Neural cell (in vitro differentiated cells): ENCODE results near the gene CDK7. TPM values are rescaled to one million over a fixed set of nuclear protein-coding genes. Genes with fewer than 3 reads are reported as not detected.

Experiments used
- H2AFZ ChIP-seq: fragments of 200-600, 300-800 bp; sonication (generic), shearing (Covaris generic); 2 replicates; pipeline ENCODE4 v1.6.0; 2014; ENCODE audit warnings: low read depth, mild to moderate bottlenecking, antibody characterized with exemption, low read length, moderate library complexity
- H3F3A ChIP-seq: fragments of 200-600 bp; shearing (Covaris generic); 2 replicates; pipeline ENCODE4 v1.6.1; 2016; ENCODE audit warnings: mild to moderate bottlenecking, moderate library complexity, mixed read lengths, antibody characterized with exemption, low read length; ENCODE audit not compliant: insufficient read depth, poor library complexity, severe bottlenecking
- H3K27ac ChIP-seq: fragments of 200-600, 300-800 bp; sonication (generic), shearing (Covaris generic); 2 replicates; pipeline ENCODE4 v1.5.1; 2014; ENCODE audit warnings: mild to moderate bottlenecking, low read length, moderate library complexity
- H3K27me3 ChIP-seq: fragments of 300-800, 200-600 bp; sonication (generic), shearing (Covaris generic); 2 replicates; pipeline ENCODE4 v1.6.0; 2014; ENCODE audit warnings: mild to moderate bottlenecking, low read depth, low read length, moderate library complexity; ENCODE audit not compliant: insufficient read depth
- H3K36me3 ChIP-seq: fragments of 300-800, 200-600 bp; sonication (generic), shearing (Covaris generic); 2 replicates; pipeline ENCODE4 v1.5.1; 2014; ENCODE audit warnings: mild to moderate bottlenecking, antibody characterized with exemption, low read length, moderate library complexity; ENCODE audit not compliant: insufficient read depth
- H3K4me2 ChIP-seq: fragments of 300-800, 200-600 bp; sonication (generic), shearing (Covaris generic); 2 replicates; pipeline ENCODE4 v1.6.0; 2014; ENCODE audit warnings: mild to moderate bottlenecking, low read length
- H3K4me3 ChIP-seq: fragments of 300-800, 200-600 bp; sonication (generic), shearing (Covaris generic); 2 replicates; pipeline ENCODE4 v1.5.1; 2014; ENCODE audit warnings: mild to moderate bottlenecking, low read length, moderate library complexity
- H3K79me2 ChIP-seq: fragments of 200-600 bp; shearing (Covaris generic); replicated peaks from 2 replicates; pipeline ENCODE4 v1.6.0; 2014; ENCODE audit warnings: mild to moderate bottlenecking, low read length, moderate library complexity; ENCODE audit not compliant: insufficient read depth
- H3K9ac ChIP-seq: fragments of 300-800, 200-600 bp; sonication (generic), shearing (Covaris generic); 2 replicates; pipeline ENCODE4 v1.6.1; 2016; ENCODE audit warnings: mild to moderate bottlenecking, low read length, mixed read lengths
- H3K9me2 ChIP-seq: fragments of 200-600 bp; shearing (Covaris generic); 2 replicates; pipeline ENCODE4 v1.6.1; 2016; ENCODE audit warnings: mild to moderate bottlenecking, low read length, mixed read lengths; ENCODE audit not compliant: insufficient read depth
- H3K9me3 ChIP-seq: fragments of 200-600, 300-800 bp; sonication (generic), shearing (Covaris generic); 2 replicates; pipeline ENCODE4 v1.6.1; 2016; ENCODE audit warnings: mild to moderate bottlenecking, mixed run types, low read length, moderate library complexity, mixed read lengths
- H4K20me1 ChIP-seq: fragments of 200-600 bp; shearing (Covaris generic); 2 replicates; pipeline ENCODE4 v1.6.1; 2016; ENCODE audit warnings: mild to moderate bottlenecking, mixed run types; ENCODE audit not compliant: insufficient read depth
- EP300 ChIP-seq: fragments of 450-650 bp; conservative IDR thresholded peaks from 2 replicates; pipeline ENCODE4 v1.6.1; 2014; ENCODE audit warnings: antibody characterized with exemption, mild to moderate bottlenecking, moderate library complexity; ENCODE audit not compliant: poor library complexity, severe bottlenecking
- EZH2 ChIP-seq: fragments of 200-600, 300-800 bp; shearing (Covaris generic), sonication (generic); IDR thresholded peaks from 2 replicates; pipeline ENCODE4 v1.6.1; 2014; ENCODE audit warnings: antibody characterized with exemption, low read length, borderline replicate concordance, mild to moderate bottlenecking; ENCODE audit not compliant: insufficient read depth, poor library complexity, severe bottlenecking
- MXI1 ChIP-seq: fragments of 450-650 bp; conservative IDR thresholded peaks from 2 replicates; pipeline ENCODE4 v1.6.1; 2014; ENCODE audit warnings: antibody characterized with exemption, mild to moderate bottlenecking; ENCODE audit not compliant: poor library complexity, severe bottlenecking
- POLR2AphosphoS5 ChIP-seq: IDR thresholded peaks from 2 replicates; pipeline ENCODE4 v1.6.1; 2012
- RAD21 ChIP-seq: fragments of 450-650 bp; conservative IDR thresholded peaks from 2 replicates; pipeline ENCODE4 v1.6.1; 2014; ENCODE audit warnings: antibody characterized with exemption, mild to moderate bottlenecking, moderate library complexity
- SMC3 ChIP-seq: fragments of 450-650 bp; conservative IDR thresholded peaks from 2 replicates; pipeline ENCODE4 v1.6.1; 2014; ENCODE audit warnings: antibody characterized with exemption, mild to moderate bottlenecking, moderate library complexity; ENCODE audit not compliant: poor library complexity
- TAF1 ChIP-seq: IDR thresholded peaks from 2 replicates; pipeline ENCODE4 v1.6.1; 2012; ENCODE audit warnings: low read depth
- polyA plus RNA-seq: library from polyadenylated mRNA; depleted of rRNA; stranded (reverse); fragments of >200 nt; gene quantifications from 2 replicates; pipeline ENCODE4 v1.2.3, GENCODE V29; 2014
- TF ChIP-seq, protein P1 (sequence below): fragments of 450-650 bp; IDR thresholded peaks from 2 replicates; pipeline ENCODE4 v1.5.1; 2014; ENCODE audit warnings: antibody characterized with exemption, mild to moderate bottlenecking, moderate library complexity; ENCODE audit not compliant: poor library complexity, severe bottlenecking
- TF ChIP-seq, protein P2 (sequence below): IDR thresholded peaks from 2 replicates; pipeline ENCODE4 v1.6.1; 2012; ENCODE audit warnings: borderline replicate concordance

Gene CDK7
- polyA plus RNA-seq, 1 donor from 2014 or later = 44.2 TPM

DNA sequence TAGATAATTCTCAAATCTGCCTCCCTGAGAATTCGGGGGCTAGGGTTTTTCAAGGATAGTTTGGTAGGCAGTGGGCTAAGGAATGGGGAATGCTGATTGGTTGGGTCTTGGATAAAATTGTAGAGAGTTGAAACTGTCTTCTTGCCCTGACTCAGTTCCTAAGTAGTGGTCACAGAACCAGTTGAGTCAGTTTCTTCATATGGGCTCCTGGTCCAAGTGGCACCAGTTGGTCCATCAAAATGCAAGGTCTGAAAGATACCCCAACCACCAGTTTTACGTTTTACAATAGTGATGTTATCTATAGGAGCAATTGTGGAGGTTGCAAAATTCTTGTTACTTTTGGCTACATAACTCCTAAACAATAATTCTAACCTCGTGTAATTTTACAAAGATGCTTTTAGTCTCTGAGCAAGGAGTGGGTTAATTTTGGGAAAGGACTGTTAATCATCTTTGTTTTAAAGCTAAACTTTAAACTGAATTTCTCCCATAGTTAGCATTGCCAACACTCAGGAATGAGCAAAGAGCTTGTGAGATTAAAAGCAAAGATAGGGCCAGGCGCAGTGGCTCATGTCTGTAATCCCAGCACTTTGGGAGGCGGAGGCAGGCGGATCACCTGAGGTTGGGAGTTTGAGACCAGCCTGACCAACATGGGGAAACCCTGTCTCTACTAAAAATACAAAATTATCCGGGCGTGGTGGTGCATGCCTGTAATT is 7.7 kb downstream of the CDK7 start:
- H3K27ac ChIP-seq = no peak overlapping the region
- no peak overlapping the region for H3K9ac ChIP-seq
- peaks cover 21% of the 10 kb centered on the region for H3K79me2 ChIP-seq
- no peaks in the 10 kb centered on the region for H3K27me3 ChIP-seq
- no peaks in the 10 kb centered on the region for H4K20me1 ChIP-seq
- no peak overlapping the region for H3K4me2 ChIP-seq
- H3K9me3 ChIP-seq = no peaks in the 10 kb centered on the region
- H2AFZ ChIP-seq = no peak overlapping the region
- no peaks in the 10 kb centered on the region for H3F3A ChIP-seq
- H3K36me3 ChIP-seq = no peaks in the 10 kb centered on the region
- TF ChIP-seq MXI1 (no peak), SMC3 (no peak), EP300 (no peak), TAF1 (no peak), RAD21 (no peak), POLR2AphosphoS5 (no peak), EZH2 (no peak)
- TF ChIP-seq, protein P1, sequence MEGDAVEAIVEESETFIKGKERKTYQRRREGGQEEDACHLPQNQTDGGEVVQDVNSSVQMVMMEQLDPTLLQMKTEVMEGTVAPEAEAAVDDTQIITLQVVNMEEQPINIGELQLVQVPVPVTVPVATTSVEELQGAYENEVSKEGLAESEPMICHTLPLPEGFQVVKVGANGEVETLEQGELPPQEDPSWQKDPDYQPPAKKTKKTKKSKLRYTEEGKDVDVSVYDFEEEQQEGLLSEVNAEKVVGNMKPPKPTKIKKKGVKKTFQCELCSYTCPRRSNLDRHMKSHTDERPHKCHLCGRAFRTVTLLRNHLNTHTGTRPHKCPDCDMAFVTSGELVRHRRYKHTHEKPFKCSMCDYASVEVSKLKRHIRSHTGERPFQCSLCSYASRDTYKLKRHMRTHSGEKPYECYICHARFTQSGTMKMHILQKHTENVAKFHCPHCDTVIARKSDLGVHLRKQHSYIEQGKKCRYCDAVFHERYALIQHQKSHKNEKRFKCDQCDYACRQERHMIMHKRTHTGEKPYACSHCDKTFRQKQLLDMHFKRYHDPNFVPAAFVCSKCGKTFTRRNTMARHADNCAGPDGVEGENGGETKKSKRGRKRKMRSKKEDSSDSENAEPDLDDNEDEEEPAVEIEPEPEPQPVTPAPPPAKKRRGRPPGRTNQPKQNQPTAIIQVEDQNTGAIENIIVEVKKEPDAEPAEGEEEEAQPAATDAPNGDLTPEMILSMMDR = no peak
- TF ChIP-seq, protein P2, sequence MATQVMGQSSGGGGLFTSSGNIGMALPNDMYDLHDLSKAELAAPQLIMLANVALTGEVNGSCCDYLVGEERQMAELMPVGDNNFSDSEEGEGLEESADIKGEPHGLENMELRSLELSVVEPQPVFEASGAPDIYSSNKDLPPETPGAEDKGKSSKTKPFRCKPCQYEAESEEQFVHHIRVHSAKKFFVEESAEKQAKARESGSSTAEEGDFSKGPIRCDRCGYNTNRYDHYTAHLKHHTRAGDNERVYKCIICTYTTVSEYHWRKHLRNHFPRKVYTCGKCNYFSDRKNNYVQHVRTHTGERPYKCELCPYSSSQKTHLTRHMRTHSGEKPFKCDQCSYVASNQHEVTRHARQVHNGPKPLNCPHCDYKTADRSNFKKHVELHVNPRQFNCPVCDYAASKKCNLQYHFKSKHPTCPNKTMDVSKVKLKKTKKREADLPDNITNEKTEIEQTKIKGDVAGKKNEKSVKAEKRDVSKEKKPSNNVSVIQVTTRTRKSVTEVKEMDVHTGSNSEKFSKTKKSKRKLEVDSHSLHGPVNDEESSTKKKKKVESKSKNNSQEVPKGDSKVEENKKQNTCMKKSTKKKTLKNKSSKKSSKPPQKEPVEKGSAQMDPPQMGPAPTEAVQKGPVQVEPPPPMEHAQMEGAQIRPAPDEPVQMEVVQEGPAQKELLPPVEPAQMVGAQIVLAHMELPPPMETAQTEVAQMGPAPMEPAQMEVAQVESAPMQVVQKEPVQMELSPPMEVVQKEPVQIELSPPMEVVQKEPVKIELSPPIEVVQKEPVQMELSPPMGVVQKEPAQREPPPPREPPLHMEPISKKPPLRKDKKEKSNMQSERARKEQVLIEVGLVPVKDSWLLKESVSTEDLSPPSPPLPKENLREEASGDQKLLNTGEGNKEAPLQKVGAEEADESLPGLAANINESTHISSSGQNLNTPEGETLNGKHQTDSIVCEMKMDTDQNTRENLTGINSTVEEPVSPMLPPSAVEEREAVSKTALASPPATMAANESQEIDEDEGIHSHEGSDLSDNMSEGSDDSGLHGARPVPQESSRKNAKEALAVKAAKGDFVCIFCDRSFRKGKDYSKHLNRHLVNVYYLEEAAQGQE = no peak
- no peak overlapping the region for H3K4me3 ChIP-seq
- no peaks in the 10 kb centered on the region for H3K9me2 ChIP-seq

DNA sequence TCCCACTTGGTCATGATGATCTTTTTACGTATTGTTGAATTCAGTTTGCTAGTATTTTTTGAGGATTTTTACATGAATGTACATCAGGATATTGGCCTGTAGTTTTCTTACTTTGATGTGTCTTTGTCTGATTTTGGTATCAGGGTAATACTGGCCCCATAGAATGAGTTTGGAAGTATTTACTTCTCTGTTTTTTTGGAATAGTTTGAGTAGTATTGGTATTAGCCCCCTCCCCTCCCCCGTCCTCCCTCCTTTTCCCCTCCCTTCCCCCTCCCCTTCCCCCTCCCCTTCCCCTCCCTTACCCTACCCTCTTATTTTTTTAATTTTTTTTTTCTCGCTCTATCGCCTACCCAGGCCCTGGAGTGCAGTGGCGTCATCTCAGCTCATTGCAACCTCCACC is 10.3 kb downstream of the CDK7 start:
- H2AFZ ChIP-seq = no peak overlapping the region
- no peaks in the 10 kb centered on the region for H3K27me3 ChIP-seq
- peaks cover 16% of the 10 kb centered on the region for H3K79me2 ChIP-seq
- no peak overlapping the region for H3K4me2 ChIP-seq
- no peak for TF ChIP-seq EP300
- no peak for TF ChIP-seq TAF1
- TF ChIP-seq MXI1 = no peak
- H3K9me2 ChIP-seq = no peaks in the 10 kb centered on the region
- H3K9ac ChIP-seq = no peak overlapping the region
- H3K36me3 ChIP-seq = no peaks in the 10 kb centered on the region
- H3K27ac ChIP-seq = no peak overlapping the region
- H3K9me3 ChIP-seq = no peaks in the 10 kb centered on the region
- no peaks in the 10 kb centered on the region for H3F3A ChIP-seq
- no peak overlapping the region for H3K4me3 ChIP-seq
- H4K20me1 ChIP-seq = no peaks in the 10 kb centered on the region
